ENCODE results near the gene RAPGEF6. TPM values are rescaled to one million over a fixed set of nuclear protein-coding genes. Genes with fewer than 3 reads are reported as not detected.

Gene RAPGEF6
- total and polyA plus RNA-seq, 9 of the 15 experiments (the other 6 are each of a cell fraction or from before 2014, with no cell fraction given) = 2.7 to 23.4 (median 12.7) TPM

DNA sequence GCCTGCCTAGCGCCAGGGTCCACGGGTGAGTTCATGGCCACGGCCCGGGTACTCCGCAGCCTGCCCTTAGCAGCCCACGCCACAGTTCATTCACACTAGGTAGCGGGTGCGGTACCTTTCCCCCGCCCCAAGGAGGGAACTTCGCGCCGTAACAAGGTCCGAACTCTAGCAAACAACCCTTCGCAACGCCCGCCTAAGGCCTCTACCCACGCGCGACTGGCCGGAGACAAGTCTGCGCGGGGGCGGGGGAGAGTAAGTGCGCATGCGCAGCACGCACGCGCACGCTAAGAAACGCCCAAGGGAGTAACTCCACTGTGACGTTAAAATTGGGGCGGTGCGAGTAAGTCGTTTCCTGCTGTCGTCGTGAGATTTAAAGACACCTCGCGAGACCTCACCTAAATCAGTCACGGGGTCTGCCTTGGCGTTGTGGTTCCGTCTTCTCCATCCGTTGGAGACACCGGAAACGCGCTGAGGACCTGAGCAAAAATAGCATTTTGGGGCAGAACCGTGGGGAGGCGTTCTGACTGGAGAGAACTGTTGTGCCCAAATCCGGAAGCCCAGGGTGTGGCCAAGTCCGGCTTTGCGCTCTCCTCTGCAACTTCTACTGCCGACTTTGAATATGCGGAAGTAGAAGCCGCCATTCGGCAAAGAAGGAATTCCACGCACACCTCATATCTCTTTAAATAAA lies at the start of gene RAPGEF6 (continued):
- TF ChIP-seq, protein P1, sequence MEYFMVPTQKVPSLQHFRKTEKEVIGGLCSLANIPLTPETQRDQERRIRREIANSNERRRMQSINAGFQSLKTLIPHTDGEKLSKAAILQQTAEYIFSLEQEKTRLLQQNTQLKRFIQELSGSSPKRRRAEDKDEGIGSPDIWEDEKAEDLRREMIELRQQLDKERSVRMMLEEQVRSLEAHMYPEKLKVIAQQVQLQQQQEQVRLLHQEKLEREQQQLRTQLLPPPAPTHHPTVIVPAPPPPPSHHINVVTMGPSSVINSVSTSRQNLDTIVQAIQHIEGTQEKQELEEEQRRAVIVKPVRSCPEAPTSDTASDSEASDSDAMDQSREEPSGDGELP (CRISPR knock-in tag; IDR thresholded peaks at IDR 0.05; ENCODE audit: borderline replicate concordance) = peak; percentile 82
- TF ChIP-seq E2F3 (CRISPR knock-in tag; IDR thresholded peaks at IDR 0.05) = peak; percentile 61; the same call in 1 of the 2 replicates
- no peak for TF ChIP-seq ZSCAN29 (IDR thresholded peaks at IDR 0.05)
- TF ChIP-seq RFX5 (IDR thresholded peaks at IDR 0.05; ENCODE audit: low read depth, low read length) = no peak
- no peak for TF ChIP-seq CSDE1 (IDR thresholded peaks at IDR 0.05)
- TF ChIP-seq, protein P2, sequence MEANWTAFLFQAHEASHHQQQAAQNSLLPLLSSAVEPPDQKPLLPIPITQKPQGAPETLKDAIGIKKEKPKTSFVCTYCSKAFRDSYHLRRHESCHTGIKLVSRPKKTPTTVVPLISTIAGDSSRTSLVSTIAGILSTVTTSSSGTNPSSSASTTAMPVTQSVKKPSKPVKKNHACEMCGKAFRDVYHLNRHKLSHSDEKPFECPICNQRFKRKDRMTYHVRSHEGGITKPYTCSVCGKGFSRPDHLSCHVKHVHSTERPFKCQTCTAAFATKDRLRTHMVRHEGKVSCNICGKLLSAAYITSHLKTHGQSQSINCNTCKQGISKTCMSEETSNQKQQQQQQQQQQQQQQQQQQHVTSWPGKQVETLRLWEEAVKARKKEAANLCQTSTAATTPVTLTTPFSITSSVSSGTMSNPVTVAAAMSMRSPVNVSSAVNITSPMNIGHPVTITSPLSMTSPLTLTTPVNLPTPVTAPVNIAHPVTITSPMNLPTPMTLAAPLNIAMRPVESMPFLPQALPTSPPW (CRISPR knock-in tag; IDR thresholded peaks at IDR 0.05) = peak; percentile 77
- peak; percentile 67 for TF ChIP-seq HNRNPLL (IDR thresholded peaks at IDR 0.05; ENCODE audit: low read depth, low read length, poor library complexity, severe bottlenecking)
- TF ChIP-seq POLR2AphosphoS5 (IDR thresholded peaks at IDR 0.05; ENCODE audit: control insufficient read depth, insufficient read depth, low read depth, low read length) = peak; percentile 81
- peak in 1 of 2 experiments; percentile 63; a peak in 2 of 4 replicates for TF ChIP-seq ETV6 (IDR thresholded peaks at IDR 0.05; ENCODE audit: borderline replicate concordance in 1 of 2, low read depth in 2 of 2, low read length in 1 of 2)
- no peak for TF ChIP-seq ETV6 (CRISPR knock-in tag; IDR thresholded peaks at IDR 0.05; ENCODE audit: borderline replicate concordance)
- TF ChIP-seq GTF2F1 (IDR thresholded peaks at IDR 0.05; ENCODE audit: low read depth, low read length) = 0 out of 2 replicates have a peak, but pooled peaks have one; percentile 73
- TF ChIP-seq, protein P3, sequence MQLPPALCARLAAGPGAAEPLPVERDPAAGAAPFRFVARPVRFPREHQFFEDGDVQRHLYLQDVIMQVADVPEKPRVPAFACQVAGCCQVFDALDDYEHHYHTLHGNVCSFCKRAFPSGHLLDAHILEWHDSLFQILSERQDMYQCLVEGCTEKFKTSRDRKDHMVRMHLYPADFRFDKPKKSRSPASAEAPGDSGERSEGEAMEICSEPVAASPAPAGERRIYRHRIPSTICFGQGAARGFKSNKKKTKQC (CRISPR knock-in tag; IDR thresholded peaks at IDR 0.05) = peak; percentile 88; the same call in 1 of the 2 replicates
- 0 out of 2 replicates have a peak, but pooled peaks have one; percentile 8 for TF ChIP-seq ZC3H4 (CRISPR knock-in tag; IDR thresholded peaks at IDR 0.05; ENCODE audit: borderline replicate concordance)
- TF ChIP-seq ZNF282 (CRISPR knock-in tag; IDR thresholded peaks at IDR 0.05) = no peak
- TF ChIP-seq IFI16 (CRISPR knock-in tag; IDR thresholded peaks at IDR 0.05) = no peak
- peak; percentile 90 for TF ChIP-seq SUPT5H (IDR thresholded peaks at IDR 0.05)
- TF ChIP-seq, protein P4, sequence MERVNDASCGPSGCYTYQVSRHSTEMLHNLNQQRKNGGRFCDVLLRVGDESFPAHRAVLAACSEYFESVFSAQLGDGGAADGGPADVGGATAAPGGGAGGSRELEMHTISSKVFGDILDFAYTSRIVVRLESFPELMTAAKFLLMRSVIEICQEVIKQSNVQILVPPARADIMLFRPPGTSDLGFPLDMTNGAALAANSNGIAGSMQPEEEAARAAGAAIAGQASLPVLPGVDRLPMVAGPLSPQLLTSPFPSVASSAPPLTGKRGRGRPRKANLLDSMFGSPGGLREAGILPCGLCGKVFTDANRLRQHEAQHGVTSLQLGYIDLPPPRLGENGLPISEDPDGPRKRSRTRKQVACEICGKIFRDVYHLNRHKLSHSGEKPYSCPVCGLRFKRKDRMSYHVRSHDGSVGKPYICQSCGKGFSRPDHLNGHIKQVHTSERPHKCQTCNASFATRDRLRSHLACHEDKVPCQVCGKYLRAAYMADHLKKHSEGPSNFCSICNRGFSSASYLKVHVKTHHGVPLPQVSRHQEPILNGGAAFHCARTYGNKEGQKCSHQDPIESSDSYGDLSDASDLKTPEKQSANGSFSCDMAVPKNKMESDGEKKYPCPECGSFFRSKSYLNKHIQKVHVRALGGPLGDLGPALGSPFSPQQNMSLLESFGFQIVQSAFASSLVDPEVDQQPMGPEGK (CRISPR knock-in tag; IDR thresholded peaks at IDR 0.05; ENCODE audit: borderline replicate concordance) = no peak
- TF ChIP-seq HES1 (IDR thresholded peaks at IDR 0.05; ENCODE audit: low read depth) = no peak
- TF ChIP-seq RFX7 (CRISPR knock-in tag; IDR thresholded peaks at IDR 0.05) = no peak
- no peak for TF ChIP-seq PREB (CRISPR knock-in tag; IDR thresholded peaks at IDR 0.05)
- peak; percentile 69 for TF ChIP-seq PML (IDR thresholded peaks at IDR 0.05; ENCODE audit: low read length)

Measured in K562 (cell line).